ENCODE measurements around the gene MAPRE2.

MAPRE2 gene

GRCh38 chr18:35059280-35059927 lies 18.2 kb downstream of the MAPRE2 start:
- no peak for TF ChIP-seq FOXM1 (IDR thresholded peaks at IDR 0.05; ENCODE audit: borderline replicate concordance, low read depth)
- TF ChIP-seq REST (IDR thresholded peaks at IDR 0.05; ENCODE audit: low read depth): no peak
- no peak for TF ChIP-seq CEBPB (IDR thresholded peaks at IDR 0.05)
- no peak for TF ChIP-seq TAF1 (IDR thresholded peaks at IDR 0.05; ENCODE audit: low read depth)
- no peak for TF ChIP-seq USF1 (IDR thresholded peaks at IDR 0.05)
- TF ChIP-seq YY1 (IDR thresholded peaks at IDR 0.05; ENCODE audit: low read depth): no peak
- no peak for TF ChIP-seq ZBTB7A (IDR thresholded peaks at IDR 0.05; ENCODE audit: low read depth)
- TF ChIP-seq MAX (IDR thresholded peaks at IDR 0.05): no peak
- TF ChIP-seq NFIC (IDR thresholded peaks at IDR 0.05): no peak
- no peak for TF ChIP-seq EP300 (IDR thresholded peaks at IDR 0.05; ENCODE audit: borderline replicate concordance)
- TF ChIP-seq RAD21 (IDR thresholded peaks at IDR 0.05; ENCODE audit: low read depth): no peak
- no peak for TF ChIP-seq EGR1 (IDR thresholded peaks at IDR 0.05)
- no peak for TF ChIP-seq TCF12 (IDR thresholded peaks at IDR 0.05; ENCODE audit: low read depth)
- no peak for TF ChIP-seq TEAD4 (IDR thresholded peaks at IDR 0.05)
- TF ChIP-seq CREB1 (IDR thresholded peaks at IDR 0.05; ENCODE audit: low read depth): no peak

GRCh38 chr18:35060122-35060815 lies 19.1 kb downstream of the MAPRE2 start:
- no peak for TF ChIP-seq USF1 (IDR thresholded peaks at IDR 0.05)
- TF ChIP-seq YY1 (IDR thresholded peaks at IDR 0.05; ENCODE audit: low read depth): no peak
- TF ChIP-seq TCF12 (IDR thresholded peaks at IDR 0.05; ENCODE audit: low read depth): no peak
- TF ChIP-seq EGR1 (IDR thresholded peaks at IDR 0.05): no peak
- no peak for TF ChIP-seq TEAD4 (IDR thresholded peaks at IDR 0.05)
- no peak for TF ChIP-seq ZBTB7A (IDR thresholded peaks at IDR 0.05; ENCODE audit: low read depth)
- TF ChIP-seq EP300 (IDR thresholded peaks at IDR 0.05; ENCODE audit: borderline replicate concordance): no peak
- no peak for TF ChIP-seq NFIC (IDR thresholded peaks at IDR 0.05)
- TF ChIP-seq CEBPB (IDR thresholded peaks at IDR 0.05): no peak
- TF ChIP-seq MAX (IDR thresholded peaks at IDR 0.05): no peak

- TF ChIP-seq TCF12 (IDR thresholded peaks at IDR 0.05; ENCODE audit: low read depth) (no peak), TAF1 (IDR thresholded peaks at IDR 0.05; ENCODE audit: low read depth) (no peak), EGR1 (IDR thresholded peaks at IDR 0.05) (no peak), NFIC (IDR thresholded peaks at IDR 0.05) (no peak), RAD21 (IDR thresholded peaks at IDR 0.05; ENCODE audit: low read depth) (no peak), CEBPB (IDR thresholded peaks at IDR 0.05) (no peak), USF1 (IDR thresholded peaks at IDR 0.05) (no peak), REST (IDR thresholded peaks at IDR 0.05; ENCODE audit: low read depth) (no peak), MAX (IDR thresholded peaks at IDR 0.05) (no peak), TEAD4 (IDR thresholded peaks at IDR 0.05) (no peak), CREB1 (IDR thresholded peaks at IDR 0.05; ENCODE audit: low read depth) (no peak), ZBTB7A (IDR thresholded peaks at IDR 0.05; ENCODE audit: low read depth) (no peak), FOXM1 (IDR thresholded peaks at IDR 0.05; ENCODE audit: borderline replicate concordance, low read depth) (no peak), EP300 (IDR thresholded peaks at IDR 0.05; ENCODE audit: borderline replicate concordance) (no peak), YY1 (IDR thresholded peaks at IDR 0.05; ENCODE audit: low read depth) (no peak)
Measured at GRCh38 chr18:35061336-35061735, 20.1 kb downstream of the MAPRE2 start.

GRCh38 chr18:35061804-35062203 lies 20.6 kb downstream of the MAPRE2 start:
- no peak for TF ChIP-seq TCF12 (IDR thresholded peaks at IDR 0.05; ENCODE audit: low read depth)
- TF ChIP-seq MAX (IDR thresholded peaks at IDR 0.05): no peak
- no peak for TF ChIP-seq CREB1 (IDR thresholded peaks at IDR 0.05; ENCODE audit: low read depth)
- TF ChIP-seq USF1 (IDR thresholded peaks at IDR 0.05): no peak
